Measurements from ENCODE around the gene TMEM44. TPM values are rescaled to one million over a fixed set of nuclear protein-coding genes. Genes with fewer than 3 reads are reported as not detected.
A peak's percentile ranks its signal among the peaks of the same experiment; 100 is the strongest.

The TMEM44 gene
- total RNA-seq, 6 experiments from 2014 or later = 11.8 to 14.0 (median 13.2) TPM

GRCh38 chr3:194572944-194573491, 60.2 kb downstream of the TMEM44 start:
- no peak for DNase-seq
- H3K27ac Mint-ChIP-seq = peak overlapping the region; percentile 99
- no peak for TF ChIP-seq CTCF (IDR thresholded peaks at IDR 0.05)
- H3K27me3 Mint-ChIP-seq (ENCODE audit: insufficient read depth) = peaks cover 3% of the 10 kb centered on the region
- H3K9me3 Mint-ChIP-seq = no peaks in the 10 kb centered on the region
- H3K4me3 Mint-ChIP-seq = no peak overlapping the region; the same call in 1 of the 2 replicates
- H3K4me1 Mint-ChIP-seq (ENCODE audit: low read depth) = peaks cover 63% of the 10 kb centered on the region
- H3K36me3 Mint-ChIP-seq (ENCODE audit: low read depth) = no peaks in the 10 kb centered on the region

DNA sequence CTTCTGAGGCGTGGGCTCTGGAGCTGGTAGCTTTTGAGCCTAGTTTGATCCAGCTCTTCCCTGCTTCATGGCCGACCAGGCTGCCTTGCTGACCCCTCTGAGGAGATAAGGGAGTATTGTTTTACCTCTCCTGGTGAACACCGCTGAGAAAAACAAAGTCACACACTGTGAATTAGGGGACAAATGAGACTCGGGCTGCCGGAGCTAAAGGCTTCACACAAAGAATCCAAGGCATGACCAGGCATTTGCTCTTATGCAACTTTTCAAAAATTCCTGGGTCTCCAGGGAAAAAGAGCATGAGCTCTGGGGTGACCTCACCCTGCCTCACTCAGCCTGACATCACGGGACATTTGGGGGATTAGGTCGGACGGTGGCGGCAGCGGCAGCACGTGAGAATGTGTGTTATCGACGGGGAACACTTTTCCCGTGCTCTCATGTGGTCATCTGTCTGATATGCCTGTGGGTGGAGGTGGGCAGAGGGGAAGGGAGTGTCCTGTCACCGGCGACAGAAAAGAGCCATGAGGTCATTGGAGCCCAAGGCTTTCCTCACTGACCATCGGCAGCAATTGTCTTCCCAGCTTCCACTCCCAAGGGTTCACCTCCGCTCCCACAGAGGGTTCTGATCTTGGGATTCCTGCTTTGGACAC, 61.0 kb downstream of the TMEM44 start:
- Mint-ChIP-seq H3K27me3 (ENCODE audit: insufficient read depth) (peaks cover 3% of the 10 kb centered on the region), H3K4me1 (ENCODE audit: low read depth) (peaks cover 58% of the 10 kb centered on the region), H3K9me3 (no peaks in the 10 kb centered on the region), H3K4me3 (peak overlapping the region; percentile 76), H3K27ac (peak overlapping the region; percentile 99), H3K36me3 (ENCODE audit: low read depth) (no peaks in the 10 kb centered on the region)
- 0 out of 2 replicates have a peak, but pooled peaks have one; percentile 12 for TF ChIP-seq CTCF (IDR thresholded peaks at IDR 0.05)
- DNase-seq = peak; percentile 92

DNA sequence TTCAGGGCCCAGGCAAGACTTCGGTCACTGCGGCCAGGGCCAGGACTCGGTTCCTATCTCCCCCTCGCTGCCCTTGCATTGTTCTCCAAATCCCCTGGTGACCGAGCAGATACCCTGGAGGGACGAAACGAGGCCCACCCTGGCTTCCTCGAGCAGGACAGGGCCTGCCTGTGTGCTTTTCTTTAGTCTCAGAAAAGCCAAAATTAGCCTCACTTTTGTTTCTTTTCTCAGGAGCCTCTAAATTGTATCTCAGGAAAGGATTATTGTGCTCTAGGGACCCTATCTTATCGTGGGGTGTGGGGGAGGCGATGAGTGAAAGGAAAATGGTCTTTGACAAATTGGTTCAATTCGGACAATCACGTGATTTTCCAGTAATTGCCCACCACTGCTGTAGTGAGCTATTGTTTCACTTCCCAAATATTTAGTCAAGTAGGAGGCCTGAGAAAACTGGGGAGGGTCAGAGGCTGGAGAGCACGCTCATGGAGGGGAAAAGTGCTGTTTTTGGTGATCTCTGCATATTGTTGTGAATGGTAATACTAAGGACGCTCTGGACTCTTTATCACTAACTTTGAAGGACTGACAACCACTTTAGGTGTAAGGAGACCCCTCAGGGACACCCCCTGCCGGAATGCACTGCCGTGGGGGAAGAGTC, 61.6 kb downstream of the TMEM44 start:
- Mint-ChIP-seq H3K4me3 (peak overlapping the region; percentile 76), H3K27ac (peak overlapping the region; percentile 99)

DNA sequence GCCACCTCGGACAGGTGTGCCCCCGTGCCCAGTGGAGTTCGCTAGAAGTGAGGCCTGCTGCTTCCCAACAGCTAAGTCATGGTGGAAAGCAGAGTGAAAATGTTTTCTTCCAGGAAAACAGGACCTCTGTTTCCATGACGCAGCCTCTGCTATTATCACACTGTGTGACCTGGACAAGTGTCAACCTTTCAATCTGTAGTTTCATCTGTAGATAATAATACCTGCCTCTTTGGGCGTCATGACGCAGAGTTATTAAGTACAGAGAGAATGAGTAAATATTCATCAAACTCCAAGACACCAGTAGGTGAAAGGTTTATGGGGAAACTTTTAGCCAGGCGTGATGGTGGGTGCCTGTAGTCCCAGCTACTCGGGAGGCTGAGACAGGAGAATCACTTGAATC, 62.3 kb downstream of the TMEM44 start:
- no peak for TF ChIP-seq CTCF (IDR thresholded peaks at IDR 0.05)
- Mint-ChIP-seq H3K27me3 (ENCODE audit: insufficient read depth) (peaks cover 3% of the 10 kb centered on the region; the same call in 1 of the 2 replicates), H3K4me3 (no peak overlapping the region), H3K4me1 (ENCODE audit: low read depth) (peaks cover 66% of the 10 kb centered on the region), H3K27ac (no peak overlapping the region; the same call in 1 of the 2 replicates), H3K9me3 (no peaks in the 10 kb centered on the region), H3K36me3 (ENCODE audit: low read depth) (no peaks in the 10 kb centered on the region; the same call in 1 of the 2 replicates)
- no peak for DNase-seq

More for the DNA sequence above, 61.6 kb downstream of the TMEM44 start:
- no peak for TF ChIP-seq CTCF (IDR thresholded peaks at IDR 0.05)
- Mint-ChIP-seq H3K27me3 (ENCODE audit: insufficient read depth) (peaks cover 3% of the 10 kb centered on the region), H3K9me3 (no peaks in the 10 kb centered on the region), H3K4me1 (ENCODE audit: low read depth) (peaks cover 64% of the 10 kb centered on the region), H3K36me3 (ENCODE audit: low read depth) (no peaks in the 10 kb centered on the region; the same call in 1 of the 2 replicates)
- DNase-seq = no peak

DNA sequence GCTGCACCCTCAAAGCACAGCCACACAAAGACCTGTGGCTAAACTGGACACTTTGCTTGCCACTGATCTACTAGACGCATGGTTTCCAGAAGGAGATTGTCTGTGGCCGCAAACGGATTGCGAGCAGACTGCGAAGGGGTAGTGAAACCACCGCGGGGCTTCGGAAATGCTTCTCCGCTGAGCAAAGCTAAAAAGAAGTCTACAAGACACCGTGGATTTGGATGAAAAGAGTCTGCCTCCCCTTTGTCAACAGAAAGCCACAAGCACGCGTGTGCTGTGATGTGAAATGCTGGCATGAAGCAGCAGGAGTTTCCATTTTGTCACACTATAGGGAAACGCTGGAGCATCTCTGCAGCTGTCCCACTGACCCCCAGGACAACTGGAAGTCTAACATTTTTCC, 63.0 kb downstream of the TMEM44 start:
- Mint-ChIP-seq H3K36me3 (ENCODE audit: low read depth) (no peaks in the 10 kb centered on the region; the same call in 1 of the 2 replicates), H3K4me1 (ENCODE audit: low read depth) (peaks cover 66% of the 10 kb centered on the region), H3K4me3 (no peak overlapping the region), H3K27ac (no peak overlapping the region), H3K27me3 (ENCODE audit: insufficient read depth) (peaks cover 3% of the 10 kb centered on the region; the same call in 1 of the 2 replicates), H3K9me3 (no peaks in the 10 kb centered on the region)
- no peak for DNase-seq
- TF ChIP-seq CTCF (IDR thresholded peaks at IDR 0.05) = no peak
